DMS79 (cell line): ENCODE results near the gene CYBA.
A peak's percentile ranks its signal among the peaks of the same experiment; 100 is the strongest.

ENCODE experiments used
- DNase-seq: peaks from one replicate; lab custom pipeline; 2025; lab: John Stamatoyannopoulos, UW

The CYBA gene

GRCh38 chr16:88650749-88651275 lies at the start of gene CYBA:
Gene CYBA (minus strand): TSS chr16:88651053. CDS start chr16:88651013, 40 bp downstream.
- DNase-seq: peak; percentile 16

- DNase-seq: no peak
Observed at GRCh38 chr16:88700322-88700635, 49.4 kb upstream of the CYBA start.

GRCh38 chr16:88699180-88699579 lies 48.3 kb upstream of the CYBA start:
- DNase-seq: no peak

GRCh38 chr16:88698646-88699045 lies 47.8 kb upstream of the CYBA start:
- DNase-seq: no peak

- DNase-seq: no peak
Observed at GRCh38 chr16:88697831-88698615, 47.2 kb upstream of the CYBA start.

- DNase-seq: no peak
Observed at GRCh38 chr16:88697116-88697830, 46.4 kb upstream of the CYBA start.

GRCh38 chr16:88696441-88696840 lies 45.6 kb upstream of the CYBA start:
- no peak for DNase-seq

GRCh38 chr16:88695753-88696152 lies 44.9 kb upstream of the CYBA start:
- DNase-seq: no peak

- no peak for DNase-seq
Observed at GRCh38 chr16:88695218-88695617, 44.4 kb upstream of the CYBA start.

GRCh38 chr16:88694221-88695087 lies 43.6 kb upstream of the CYBA start:
- DNase-seq: no peak

GRCh38 chr16:88693420-88694177 lies 42.7 kb upstream of the CYBA start:
- no peak for DNase-seq

GRCh38 chr16:88692861-88693260 lies 42.0 kb upstream of the CYBA start:
- DNase-seq: no peak

- no peak for DNase-seq
Observed at GRCh38 chr16:88691924-88692560, 41.2 kb upstream of the CYBA start.

GRCh38 chr16:88691129-88691813 lies 40.4 kb upstream of the CYBA start:
- no peak for DNase-seq

GRCh38 chr16:88690341-88691128 lies 39.7 kb upstream of the CYBA start:
- no peak for DNase-seq

GRCh38 chr16:88688013-88688778 lies 37.3 kb upstream of the CYBA start:
- no peak for DNase-seq

- no peak for DNase-seq
Observed at GRCh38 chr16:88687676-88688012, 36.8 kb upstream of the CYBA start.

GRCh38 chr16:88687254-88687576 lies 36.4 kb upstream of the CYBA start:
- no peak for DNase-seq
